Thyroid gland (tissue), 4 donors: ENCODE data around the gene DTL.

Source experiments
- CTCF ChIP-seq, 6 experiments: fragments of 200-600 bp in 3 of 6; fragments of 450-650 bp in 3 of 6; sonication (generic) in 3 of 6; IDR thresholded peaks; one replicate each; pipeline ENCODE4 v1.5.1; 2016 to 2019; ENCODE audit warnings: antibody characterized with exemption in 6 of 6, mild to moderate bottlenecking in 2 of 6, inconsistent platforms in 1 of 6, moderate library complexity in 1 of 6
- POLR2A ChIP-seq, 2 donors: fragments of 450-650 bp; IDR thresholded peaks; one replicate each; pipeline ENCODE4 v1.6.1; 2017; ENCODE audit warnings: antibody characterized with exemption in 2 of 2, mild to moderate bottlenecking in 2 of 2, moderate library complexity in 1 of 2

- no peak for TF ChIP-seq CTCF (IDR thresholded peaks at IDR 0.05)
- no peak for TF ChIP-seq POLR2A (IDR thresholded peaks at IDR 0.05)
Measured at GRCh38 chr1:212074856-212075255, 39.3 kb downstream of the DTL start.
